Vagina (tissue), 2 donors: ENCODE data around the gene IMMP2L. TPM values are rescaled to one million over a fixed set of nuclear protein-coding genes. Genes with fewer than 3 reads are reported as not detected.

ENCODE experiments used
- DNase-seq, 2 donors: peaks; one replicate each; pipeline ENCODE4 v3.0.0-alpha.2; 2017; ENCODE audit errors: extremely low spot score in 2 of 2
- H3K27ac ChIP-seq: fragments of 200-600 bp; sonication (generic); one replicate; pipeline ENCODE4 v1.5.1; 2019
- H3K27me3 ChIP-seq: fragments of 200-600 bp; sonication (generic); one replicate; pipeline ENCODE4 v1.5.1; 2019
- H3K36me3 ChIP-seq, 2 donors: fragments of 200-600 bp; sonication (generic); one replicate each; pipeline ENCODE4 v1.5.1; 2017 to 2019
- H3K4me1 ChIP-seq: fragments of 200-600 bp; sonication (generic); one replicate; pipeline ENCODE4 v1.5.1; 2019
- H3K4me3 ChIP-seq, 2 donors: fragments of 200-600 bp; sonication (generic); 1 replicate in 1 of 2; 2 replicates in 1 of 2; pipeline ENCODE4 v1.5.1; 2016 to 2019
- H3K9me3 ChIP-seq: fragments of 200-600 bp; sonication (generic); one replicate; pipeline ENCODE4 v1.5.1; 2019
- CTCF ChIP-seq, 3 experiments: fragments of 450-650 bp in 2 of 3; fragments of 200-600 bp in 1 of 3; sonication (generic) in 1 of 3; IDR thresholded peaks; one replicate each; pipeline ENCODE4 v1.5.1; 2017 to 2019; ENCODE audit warnings: antibody characterized with exemption in 3 of 3, mild to moderate bottlenecking in 2 of 3, moderate library complexity in 2 of 3
- POLR2A ChIP-seq, 2 donors: fragments of 450-650 bp; IDR thresholded peaks; one replicate each; pipeline ENCODE4 v1.6.1; 2017; ENCODE audit warnings: antibody characterized with exemption in 2 of 2, mild to moderate bottlenecking in 2 of 2, moderate library complexity in 2 of 2
- POLR2AphosphoS5 ChIP-seq, 2 donors: sonication (generic); formaldehyde crosslinking; IDR thresholded peaks; one replicate each; pipeline ENCODE4 v1.9.0; 2017; ENCODE audit warnings: antibody characterized with exemption in 2 of 2, mild to moderate bottlenecking in 2 of 2, low read depth in 1 of 2; ENCODE audit not compliant: insufficient read depth in 1 of 2
- intact Hi-C: fragments of 100-400 bp; cut with DNase I; formaldehyde crosslinking; loops from one replicate; pipeline ENCODE4 v1.15.1; 2023
- total RNA-seq: library from RNA; depleted of rRNA; stranded (reverse); fragments of >200 nt; gene quantifications from one replicate; pipeline ENCODE4 v1.2.3, GENCODE V29; 2016

The IMMP2L gene
- total RNA-seq, 1 donor from 2014 or later, result 13.3 TPM

GRCh38 chr7:111532625-111533024, 29.7 kb downstream of the IMMP2L start:
- Histone ChIP-seq H3K36me3 (no peaks in the 10 kb centered on the region), H3K4me3 (no peak overlapping the region), H3K27me3 (no peaks in the 10 kb centered on the region), H3K4me1 (peaks cover 14% of the 10 kb centered on the region), H3K9me3 (no peaks in the 10 kb centered on the region), H3K27ac (no peak overlapping the region)
- TF ChIP-seq POLR2A (IDR thresholded peaks at IDR 0.05), result no peak
- TF ChIP-seq CTCF (IDR thresholded peaks at IDR 0.05), result no peak
- no peak for TF ChIP-seq POLR2AphosphoS5 (IDR thresholded peaks at IDR 0.05; ENCODE audit: insufficient read depth in 1 of 2, low read depth in 1 of 2)
- no peak for DNase-seq
- intact Hi-C loops, result no loop called here

GRCh38 chr7:111531993-111532392, 30.3 kb downstream of the IMMP2L start:
- Histone ChIP-seq H3K27ac (no peak overlapping the region), H3K4me1 (peaks cover 14% of the 10 kb centered on the region), H3K4me3 (no peak overlapping the region), H3K36me3 (no peaks in the 10 kb centered on the region), H3K9me3 (no peaks in the 10 kb centered on the region), H3K27me3 (no peaks in the 10 kb centered on the region)
- DNase-seq, result no peak
- intact Hi-C loops, result no loop called here
- TF ChIP-seq POLR2A (IDR thresholded peaks at IDR 0.05), result no peak
- TF ChIP-seq CTCF (IDR thresholded peaks at IDR 0.05), result no peak
- TF ChIP-seq POLR2AphosphoS5 (IDR thresholded peaks at IDR 0.05; ENCODE audit: insufficient read depth in 1 of 2, low read depth in 1 of 2), result no peak

GRCh38 chr7:111530356-111530668, 32.0 kb downstream of the IMMP2L start:
- Histone ChIP-seq H3K27me3 (no peaks in the 10 kb centered on the region), H3K9me3 (no peaks in the 10 kb centered on the region), H3K36me3 (no peaks in the 10 kb centered on the region), H3K27ac (no peak overlapping the region), H3K4me3 (no peak overlapping the region), H3K4me1 (peaks cover 14% of the 10 kb centered on the region)
- intact Hi-C loops, result no loop called here
- DNase-seq, result no peak
- TF ChIP-seq POLR2AphosphoS5 (IDR thresholded peaks at IDR 0.05; ENCODE audit: insufficient read depth in 1 of 2, low read depth in 1 of 2) (no peak), POLR2A (IDR thresholded peaks at IDR 0.05) (no peak), CTCF (IDR thresholded peaks at IDR 0.05) (no peak)

- intact Hi-C loops, result no loop called here
These were observed 32.6 kb downstream of the IMMP2L start for GRCh38 chr7:111529507-111530355.

More at GRCh38 chr7:111529507-111530355, 32.6 kb downstream of the IMMP2L start:
- no peaks in the 10 kb centered on the region for H3K27me3 ChIP-seq
- no peaks in the 10 kb centered on the region for H3K9me3 ChIP-seq
- H3K36me3 ChIP-seq, result no peaks in the 10 kb centered on the region
- H3K27ac ChIP-seq, result no peak overlapping the region
- DNase-seq, result no peak
- TF ChIP-seq POLR2A (IDR thresholded peaks at IDR 0.05), result no peak
- no peak for TF ChIP-seq POLR2AphosphoS5 (IDR thresholded peaks at IDR 0.05; ENCODE audit: insufficient read depth in 1 of 2, low read depth in 1 of 2)
- no peak for TF ChIP-seq CTCF (IDR thresholded peaks at IDR 0.05)
- H3K4me3 ChIP-seq, result no peak overlapping the region
- H3K4me1 ChIP-seq, result peaks cover 14% of the 10 kb centered on the region
